GM10266 (cell line): ENCODE measurements around the gene ZNF329.
"Not testable (repeated sequence)": the region's sequence is repeated elsewhere in the genome, so short reads cannot be mapped to it uniquely, and the experiment has no call there.

ENCODE experiments used
- DNase-seq: peaks from one replicate; pipeline ENCODE4 v3.0.0; 2012; ENCODE audit errors: extremely low spot score
- CTCF ChIP-seq: IDR thresholded peaks from 2 replicates; pipeline ENCODE4 v1.5.1; 2012; ENCODE audit warnings: mild to moderate bottlenecking, low read depth; ENCODE audit not compliant: control insufficient read depth, insufficient read depth; ENCODE audit errors: missing control alignments

Gene ZNF329

DNA sequence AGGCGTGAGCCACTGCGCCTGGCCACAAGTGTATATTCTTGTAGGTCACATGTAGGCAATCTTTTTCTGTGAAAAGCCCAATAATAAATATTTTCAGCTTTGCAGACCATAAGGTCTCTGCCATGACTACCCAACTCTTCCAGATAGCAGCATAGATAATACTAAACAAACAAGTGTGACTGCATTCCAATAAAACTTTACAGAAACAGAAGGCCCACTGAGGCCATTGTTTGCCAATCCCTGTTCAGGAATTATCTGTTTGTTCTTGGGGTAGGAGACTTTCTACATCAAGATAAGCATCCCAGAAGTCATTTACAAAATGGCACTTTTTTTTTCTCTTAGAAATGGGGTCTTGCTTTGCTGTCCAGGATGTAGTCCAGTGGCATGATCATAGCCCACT, 2.8 kb upstream of the ZNF329 start:
- DNase-seq: no peak
- TF ChIP-seq CTCF: no peak

DNA sequence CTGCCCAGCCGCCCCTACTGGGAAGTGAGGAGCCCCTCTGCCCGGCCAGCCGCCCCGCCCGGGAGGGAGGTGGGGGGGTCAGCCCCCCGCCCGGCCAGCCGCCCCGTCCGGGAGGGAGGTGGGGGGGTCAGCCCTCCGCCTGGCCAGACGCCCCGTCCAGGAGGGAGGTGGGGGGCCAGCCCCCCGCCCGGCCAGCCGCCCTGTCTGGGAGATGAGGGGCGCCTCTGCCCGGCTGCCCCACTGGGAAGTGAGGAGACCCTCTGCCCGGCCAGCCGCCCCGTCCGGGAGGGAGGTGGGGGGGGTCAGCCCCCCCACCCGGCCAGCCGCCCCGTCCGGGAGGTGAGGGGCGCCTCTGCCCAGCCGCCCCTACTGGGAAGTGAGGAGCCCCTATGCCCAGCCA, 3.1 kb downstream of the ZNF329 start:
- DNase-seq: not testable (repeated sequence)

DNA sequence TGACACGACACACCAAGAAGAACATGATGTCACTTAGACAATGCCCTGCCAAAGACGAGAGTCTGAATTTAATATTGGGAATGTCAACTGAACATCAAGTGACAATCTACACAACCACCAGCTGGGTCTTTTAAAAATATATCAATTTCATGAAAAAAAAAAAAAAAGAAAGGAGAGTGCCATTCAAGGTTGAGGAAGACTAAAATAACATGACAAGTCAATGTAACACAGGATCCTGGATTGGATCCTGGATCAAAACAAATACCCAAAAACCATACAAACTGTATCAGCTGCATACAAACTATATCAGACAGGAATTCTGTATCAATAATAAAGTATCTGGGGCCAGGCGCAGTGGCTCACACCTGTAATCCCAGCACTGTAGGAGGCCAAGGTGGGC, 4.7 kb downstream of the ZNF329 start:
- no peak for TF ChIP-seq CTCF
- no peak for DNase-seq

DNA sequence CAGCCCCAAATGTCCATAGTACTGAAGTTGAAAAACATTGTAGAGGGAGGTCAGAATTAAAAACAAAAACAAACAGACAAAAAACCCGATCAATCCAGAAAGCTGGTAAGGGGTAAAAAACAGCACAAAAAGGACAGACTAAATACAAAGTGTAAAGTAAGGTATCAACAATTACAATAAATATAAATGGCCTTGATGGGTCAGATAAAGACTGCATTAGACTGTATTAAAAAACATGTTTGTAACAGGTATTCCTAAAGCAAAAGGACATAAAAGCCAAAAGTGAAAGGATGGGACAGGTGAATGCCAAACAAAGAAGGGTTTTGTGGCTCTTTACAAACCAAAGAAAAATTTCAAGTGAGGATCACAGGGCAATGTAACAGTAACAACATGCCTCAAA, 16.3 kb downstream of the ZNF329 start:
- no peak for DNase-seq
- TF ChIP-seq CTCF: no peak

- no peak for TF ChIP-seq CTCF
- no peak for DNase-seq
These were observed 21.3 kb downstream of the ZNF329 start for GRCh38 chr19:58129284-58129683.

- no peak for DNase-seq
- no peak for TF ChIP-seq CTCF
These were observed 22.4 kb downstream of the ZNF329 start for GRCh38 chr19:58128041-58128685.

DNA sequence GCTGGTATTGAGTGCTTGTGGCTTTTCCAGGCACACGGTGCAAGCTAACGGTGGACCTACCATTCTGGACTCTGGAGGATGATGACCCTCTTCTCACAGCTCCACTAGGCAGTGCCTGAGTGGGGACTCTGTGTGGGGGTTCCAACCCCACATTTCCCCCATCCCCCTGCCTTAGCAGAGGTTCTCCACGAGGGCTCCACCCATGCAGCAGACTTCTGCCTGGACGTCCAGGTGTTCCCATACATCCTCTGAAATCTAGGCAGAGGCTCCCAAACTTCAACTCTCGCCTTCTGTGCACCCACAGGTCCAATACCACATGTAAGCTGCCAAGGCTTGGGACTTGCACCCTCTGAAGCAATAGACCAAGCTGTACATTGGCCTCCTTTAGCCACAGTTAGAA, 27.2 kb downstream of the ZNF329 start:
- no peak for TF ChIP-seq CTCF
- no peak for DNase-seq

- DNase-seq: no peak
- no peak for TF ChIP-seq CTCF
These were observed 31.4 kb downstream of the ZNF329 start for GRCh38 chr19:58118979-58119733.
